K562 (cell line): ENCODE data around the gene ACAP3. TPM values are rescaled to one million over a fixed set of nuclear protein-coding genes. Genes with fewer than 3 reads are reported as not detected.

Source experiments
- ATAC-seq: fragments of 200-7000 bp; cut with Tn5 transposase; 3 replicates; pipeline ENCODE4 v1.9.1; 2020; ENCODE audit warnings: moderate library complexity
- BruUV-seq: library from RNA; stranded (reverse); fragments of 400-500 nt; replicated peaks from 2 replicates; lab custom pipeline; 2021; lab: Mats Ljungman, UMichigan
- CTCF ChIA-PET: fragments of 300-600 bp; formaldehyde crosslinking; extraction: SDS; loops from one replicate; lab custom pipeline; 2021; ENCODE audit warnings: low intra/inter-chr PET ratio; lab: Yijun Ruan, JAX
- POLR2A ChIA-PET: fragments of 300-600, 350-650 bp; sonication (Branson Sonifier 250); formaldehyde crosslinking; extraction: SDS; loops from one replicate; lab custom pipeline; 2021; ENCODE audit warnings: antibody characterized with exemption, inconsistent platforms; lab: Yijun Ruan, JAX
- DNase-seq, 4 experiments: peaks; one replicate each; pipeline versions ENCODE4 v3.0.0 to v3.0.0-alpha.2; 2011 to 2018; ENCODE audit warnings: low spot score in 3 of 4, mixed read lengths in 3 of 4; ENCODE audit errors: extremely low read depth in 1 of 4
- FAIRE-seq: peaks from 2 replicates; lab custom pipeline; 2011; peaks lifted over from hg19 to GRCh38; lab: Jason Lieb, UNC
- H2AFZ ChIP-seq: 2 replicates; pipeline ENCODE4 v1.6.0; 2011; ENCODE audit warnings: low read depth, low read length, control low read depth, inconsistent platforms
- H3K27ac ChIP-seq: fragments of 200-600 bp; 3 replicates; pipeline ENCODE4 v1.8.0; 2011; ENCODE audit warnings: low read depth, mild to moderate bottlenecking, control low read depth, inconsistent platforms, low read length, moderate library complexity, mixed read lengths; ENCODE audit errors: extremely low read depth
- H3K27me3 ChIP-seq, 2 experiments: fragments of 300-600 bp in 1 of 2; 2 replicates in 1 of 2; 3 replicates in 1 of 2; pipeline versions ENCODE4 v1.6.0 to v1.8.0; 2011; ENCODE audit warnings: inconsistent platforms in 2 of 2, low read length in 2 of 2, mild to moderate bottlenecking in 1 of 2, mixed read lengths in 1 of 2, moderate library complexity in 1 of 2; ENCODE audit not compliant: control insufficient read depth in 2 of 2, insufficient read depth in 2 of 2
- H3K36me3 ChIP-seq: fragments of 300-600 bp; 3 replicates; pipeline ENCODE4 v1.8.0; 2011; ENCODE audit warnings: mild to moderate bottlenecking, low read length, inconsistent platforms; ENCODE audit not compliant: control insufficient read depth, insufficient read depth
- H3K4me1 ChIP-seq, 2 experiments: fragments of 200-600 bp in 1 of 2; replicated peaks in 1 of 2; 2 replicates in 1 of 2; 3 replicates in 1 of 2; pipeline versions ENCODE4 v1.5.1 to v1.8.0; 2011; ENCODE audit warnings: inconsistent platforms in 2 of 2, low read length in 2 of 2, mild to moderate bottlenecking in 1 of 2, mixed read lengths in 1 of 2, moderate library complexity in 1 of 2; ENCODE audit not compliant: control insufficient read depth in 2 of 2, insufficient read depth in 2 of 2
- H3K4me2 ChIP-seq: 2 replicates; pipeline ENCODE4 v1.6.1; 2011; ENCODE audit warnings: low read length, control low read depth, inconsistent platforms, mixed read lengths; ENCODE audit not compliant: insufficient read depth
- H3K4me3 ChIP-seq: fragments of 200-600 bp; sonication (generic), shearing (Covaris generic); 2 replicates; pipeline ENCODE4 v1.5.1; 2016; ENCODE audit warnings: control low read depth, inconsistent platforms
- H3K79me2 ChIP-seq: fragments of 200-600 bp; 3 replicates; pipeline ENCODE4 v1.8.0; 2011; ENCODE audit warnings: low read length, inconsistent platforms; ENCODE audit not compliant: control insufficient read depth, insufficient read depth
- H3K9ac ChIP-seq, 2 experiments: 2 replicates each; pipeline versions ENCODE4 v1.6.0 to v1.6.1; 2011; ENCODE audit warnings: low read depth in 2 of 2, low read length in 2 of 2, control low read depth in 1 of 2, inconsistent platforms in 1 of 2, mild to moderate bottlenecking in 1 of 2, mixed read lengths in 1 of 2; ENCODE audit not compliant: insufficient read depth in 1 of 2
- H3K9me1 ChIP-seq: one replicate; pipeline ENCODE4 v1.6.0; 2011; ENCODE audit warnings: inconsistent platforms, mild to moderate bottlenecking, low read length, moderate library complexity; ENCODE audit not compliant: control insufficient read depth, insufficient read depth
- H3K9me3 ChIP-seq: replicated peaks from 2 replicates; pipeline ENCODE4 v1.5.1; 2011; ENCODE audit warnings: low read depth, low read length, inconsistent platforms; ENCODE audit not compliant: control insufficient read depth, insufficient read depth
- H4K20me1 ChIP-seq: replicated peaks from 2 replicates; pipeline ENCODE4 v1.6.1; 2011; ENCODE audit warnings: low read length, inconsistent platforms, mixed read lengths; ENCODE audit not compliant: control insufficient read depth, insufficient read depth
- ATF7 ChIP-seq: fragments of 450-650 bp; IDR thresholded peaks from 2 replicates; pipeline ENCODE4 v1.7.1; 2014; ENCODE audit warnings: mild to moderate bottlenecking, moderate library complexity
- C11orf30 ChIP-seq: fragments of 450-650 bp; IDR thresholded peaks from 2 replicates; pipeline ENCODE4 v1.6.1; 2016; ENCODE audit warnings: low read depth, mild to moderate bottlenecking
- ZBTB7A ChIP-seq: IDR thresholded peaks from 2 replicates; pipeline ENCODE4 v1.6.1; 2011; ENCODE audit warnings: low read depth, mild to moderate bottlenecking, low read length, moderate library complexity, borderline replicate concordance; ENCODE audit not compliant: control insufficient read depth
- ZNF561 ChIP-seq: fragments of 450-650 bp; formaldehyde crosslinking; conservative IDR thresholded peaks from 2 replicates; pipeline ENCODE4 v1.4.0; 2020; ENCODE audit warnings: mild to moderate bottlenecking, moderate library complexity
- WGBS: fragments of 100-300 bp; shearing (Covaris generic); methylation state at CpG from one replicate; pipeline ENCODE4 v1.1.6; 2016; ENCODE audit warnings: low coverage, mixed read lengths; ENCODE audit not compliant: insufficient coverage; ENCODE audit errors: missing lambda C conversion rate; 5-methylcytosine and 5-hydroxymethylcytosine counted together
- in situ Hi-C: fragments of 300-500 bp; cut with MboI; formaldehyde crosslinking; loops from 4 replicates; pipeline ENCODE4 v1.15.0; 2018; ENCODE audit warnings: inconsistent platforms, mixed read lengths
- intact Hi-C: fragments of 100-400 bp; cut with micrococcal nuclease; formaldehyde crosslinking; loops from 2 replicates; pipeline ENCODE4 v1.14.2; 2022
- polyA plus RNA-seq, 8 experiments: library from polyadenylated mRNA; depleted of rRNA in 4 of 8; stranded (reverse) in 5 of 8; unstranded in 3 of 8; fragments of >200 nt; fragmentation: Nextera tagmentation in 2 of 8; fragmentation: Illumina TruSeq in 1 of 8; extraction: Ambion mirVana in 2 of 8; extraction: Trizol in 1 of 8; gene quantifications; 2 replicates each; pipeline versions ENCODE4 v1.2.1 to v1.2.3, GENCODE V29; 2011 to 2014; ENCODE audit warnings: inconsistent platforms in 1 of 8, missing spikeins in 1 of 8
- total RNA-seq, 7 experiments: library from RNA; depleted of rRNA in 6 of 7; stranded (reverse); fragments of >200 nt in 6 of 7; fragmentation: Illumina TruSeq in 2 of 7; extraction: Trizol in 2 of 7; gene quantifications; 2 replicates each; pipeline versions ENCODE4 v1.2.1 to v1.2.3, GENCODE V29; 2011 to 2021; ENCODE audit warnings: low replicate concordance in 1 of 7

ACAP3 gene
- total and polyA plus RNA-seq, 9 of the 15 experiments (the other 6 are each of a cell fraction or from before 2014, with no cell fraction given), result 0.01 to 49.0 (median 12.0) TPM

- TF ChIP-seq ZNF561 (CRISPR knock-in tag) (no peak), C11orf30 (no peak), ATF7 (no peak)
These were observed 49.2 kb upstream of the ACAP3 start (continued) for GRCh38 chr1:1356796-1357401.

DNA sequence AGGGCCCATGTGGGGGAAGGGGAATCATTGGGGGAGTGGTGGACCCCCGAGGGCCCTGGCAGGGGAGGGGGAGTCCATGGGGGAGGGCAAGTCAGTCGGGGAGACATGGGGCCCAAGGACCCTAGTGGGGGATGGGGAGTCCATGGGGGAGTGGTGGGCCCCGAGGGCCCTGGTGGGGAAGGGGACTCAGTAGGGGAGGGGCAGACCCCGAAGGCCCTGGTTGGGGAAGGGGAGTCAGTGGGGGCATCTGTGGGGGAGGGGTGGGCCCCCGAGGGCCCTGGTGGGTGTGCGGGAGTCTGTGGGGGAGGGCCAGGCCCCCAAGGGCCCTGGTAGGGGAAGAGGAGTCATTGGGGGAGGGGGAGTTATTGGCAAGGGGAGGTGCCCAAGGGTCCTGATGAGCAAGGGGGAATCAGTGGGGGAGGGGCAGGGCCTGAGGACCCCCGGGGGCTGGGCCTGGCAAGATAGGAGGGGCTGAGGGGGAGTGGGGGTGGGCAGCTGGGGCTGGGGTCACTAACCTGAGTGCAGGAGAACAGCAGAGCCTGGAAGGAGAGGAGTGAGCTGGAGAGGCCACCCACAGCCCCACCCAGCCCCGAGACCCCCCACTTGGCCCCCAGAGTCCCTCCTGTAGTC is 48.6 kb upstream of the ACAP3 start:
- FAIRE-seq (no peak), DNase-seq (no peak), ATAC-seq (no peak)
- Histone ChIP-seq H3K9ac (peak overlapping the region in 1 of 2 experiments; percentile 89; a peak in 1 of 4 replicates), H2AFZ (no peak overlapping the region), H4K20me1 (peaks cover 3% of the 10 kb centered on the region; the same call in 1 of the 2 replicates), H3K4me3 (no peak overlapping the region), H3K9me3 (0 out of 2 replicates have a peak, but pooled peaks cover 2% of the 10 kb centered on the region), H3K27me3 (no peaks in the 10 kb centered on the region; a peak in 1 of 5 replicates), H3K27ac (no peak overlapping the region), H3K9me1 (no peaks in the 10 kb centered on the region), H3K79me2 (peaks cover 10% of the 10 kb centered on the region; the same call in 2 of the 3 replicates), H3K4me2 (no peak overlapping the region), H3K4me1 (peaks cover 24 to 94% of the 10 kb centered on the region in 2 experiments), H3K36me3 (no peaks in the 10 kb centered on the region)
- intact Hi-C loops (no loop called here), in situ Hi-C loops (no loop called here)
- ChIA-PET POLR2A (no interaction called here), CTCF (no interaction called here)
- BruUV-seq, result no TSS peak
- WGBS, result 75% methylated on average over 2 of the region's 8 CpGs
- 0 out of 2 replicates have a peak, but pooled peaks have one; percentile 35 for TF ChIP-seq ZBTB7A
- TF ChIP-seq ZNF561 (CRISPR knock-in tag), result no peak
